ENCODE measurements around the gene APCDD1L. TPM values are rescaled to one million over a fixed set of nuclear protein-coding genes. Genes with fewer than 3 reads are reported as not detected.
"Not testable (repeated sequence)": the region's sequence is repeated elsewhere in the genome, so short reads cannot be mapped to it uniquely, and the experiment has no call there.

Gene APCDD1L
- total RNA-seq, 1 donor from 2014 or later = 1.1 TPM

- DNase-seq (ENCODE audit: low spot score) = no peak
Observed at GRCh38 chr20:58416835-58417234, 98.4 kb downstream of the APCDD1L start.

- DNase-seq (ENCODE audit: low spot score) = no peak
Observed at GRCh38 chr20:58416057-58416456, 99.1 kb downstream of the APCDD1L start.

- not testable (repeated sequence) for DNase-seq (ENCODE audit: low spot score)
Observed at GRCh38 chr20:58414786-58415185, 100.4 kb downstream of the APCDD1L start.

- not testable (repeated sequence) for DNase-seq (ENCODE audit: low spot score)
Observed at GRCh38 chr20:58414216-58414615, 101.0 kb downstream of the APCDD1L start.

Other genes with a start within 250 kb of the APCDD1L start
- gene RAB22A, start 205.7 kb downstream of the APCDD1L start, total RNA-seq = 21.3 TPM
- 63.0 TPM for gene VAPB, start 126.2 kb downstream of the APCDD1L start, total RNA-seq
- 63.7 TPM for gene STX16, start 135.9 kb upstream of the APCDD1L start, total RNA-seq
- gene NPEPL1, start 177.4 kb upstream of the APCDD1L start, total RNA-seq = 39.1 TPM